CD14-positive monocyte (primary cell): Measurements from ENCODE around the gene GPC2. TPM values are rescaled to one million over a fixed set of nuclear protein-coding genes. Genes with fewer than 3 reads are reported as not detected.

Source experiments
- DNase-seq, 3 donors: peaks; one replicate each; pipeline ENCODE4 v3.0.0-alpha.2; 2011 to 2022
- H2AFZ ChIP-seq: 2 replicates; pipeline ENCODE4 v1.6.0; 2012; ENCODE audit warnings: mild to moderate bottlenecking, low read depth, low read length, inconsistent platforms; ENCODE audit not compliant: insufficient read depth, poor library complexity, severe bottlenecking
- H3K27ac ChIP-seq, 2 donors: 1 replicate in 1 of 2; 2 replicates in 1 of 2; pipeline ENCODE4 v1.5.1; 2012 to 2013; ENCODE audit warnings: low read length in 2 of 2, control low read depth in 1 of 2, inconsistent platforms in 1 of 2, low read depth in 1 of 2, mild to moderate bottlenecking in 1 of 2
- H3K27me3 ChIP-seq, 2 donors: one replicate each; pipeline versions ENCODE4 v1.6.0 to v1.6.1; 2011 to 2013; ENCODE audit warnings: low read length in 2 of 2; ENCODE audit not compliant: control insufficient read depth in 2 of 2, insufficient read depth in 2 of 2
- H3K36me3 ChIP-seq, 2 donors: replicated peaks in 1 of 2; 1 replicate in 1 of 2; 2 replicates in 1 of 2; pipeline versions ENCODE4 v1.5.1 to v1.6.1; 2012 to 2013; ENCODE audit warnings: low read length in 2 of 2, control low read depth in 1 of 2, inconsistent platforms in 1 of 2, mild to moderate bottlenecking in 1 of 2; ENCODE audit not compliant: insufficient read depth in 2 of 2, control insufficient read depth in 1 of 2
- H3K4me1 ChIP-seq, 2 donors: 1 replicate in 1 of 2; 2 replicates in 1 of 2; pipeline versions ENCODE4 v1.5.1 to v1.6.1; 2012 to 2013; ENCODE audit warnings: low read length in 2 of 2, control low read depth in 1 of 2, inconsistent platforms in 1 of 2, mild to moderate bottlenecking in 1 of 2, moderate library complexity in 1 of 2; ENCODE audit not compliant: insufficient read depth in 2 of 2, control insufficient read depth in 1 of 2
- H3K4me2 ChIP-seq: replicated peaks from 2 replicates; pipeline ENCODE3; 2012; ENCODE audit warnings: low read length, moderate library complexity, mild to moderate bottlenecking; ENCODE audit not compliant: poor library complexity, severe bottlenecking; ENCODE audit errors: extremely low read depth
- H3K4me3 ChIP-seq, 3 experiments: fragments of 200-600 bp in 1 of 3; sonication (generic) in 1 of 3; replicated peaks in 1 of 3; 1 replicate in 2 of 3; 2 replicates in 1 of 3; pipeline ENCODE4 v1.5.1; 2011 to 2013; ENCODE audit warnings: low read length in 3 of 3, mild to moderate bottlenecking in 3 of 3, control low read depth in 2 of 3, low read depth in 2 of 3, inconsistent platforms in 1 of 3, moderate library complexity in 1 of 3
- H3K79me2 ChIP-seq: 2 replicates; pipeline ENCODE4 v1.6.0; 2012; ENCODE audit warnings: mild to moderate bottlenecking, control low read depth, inconsistent platforms, low read length, moderate library complexity; ENCODE audit not compliant: insufficient read depth
- H3K9ac ChIP-seq: 2 replicates; pipeline ENCODE4 v1.6.0; 2017; ENCODE audit warnings: low read length, mild to moderate bottlenecking; ENCODE audit not compliant: insufficient read depth, poor library complexity, severe bottlenecking
- H3K9me3 ChIP-seq, 2 donors: replicated peaks in 1 of 2; 1 replicate in 1 of 2; 2 replicates in 1 of 2; pipeline versions ENCODE4 v1.5.1 to v1.6.1; 2012 to 2013; ENCODE audit warnings: low read length in 2 of 2, control low read depth in 1 of 2; ENCODE audit not compliant: control insufficient read depth in 1 of 2, insufficient read depth in 1 of 2
- H4K20me1 ChIP-seq: 2 replicates; pipeline ENCODE4 v1.6.0; 2012; ENCODE audit warnings: mild to moderate bottlenecking, low read length, control low read depth, moderate library complexity; ENCODE audit not compliant: insufficient read depth
- H3K27ac Mint-ChIP-seq, 7 donors: one replicate each; pipeline ENCODE4 v1.8.0; 2020; ENCODE audit warnings: mild to moderate bottlenecking in 7 of 7, mixed read lengths in 7 of 7, moderate library complexity in 6 of 7, inconsistent platforms in 2 of 7
- H3K27me3 Mint-ChIP-seq, 3 donors: one replicate each; pipeline ENCODE4 v1.8.0; 2021 to 2022; ENCODE audit warnings: low read depth in 3 of 3, mild to moderate bottlenecking in 3 of 3, mixed read lengths in 3 of 3, moderate library complexity in 3 of 3, inconsistent platforms in 1 of 3
- H3K36me3 Mint-ChIP-seq, 2 donors: one replicate each; pipeline ENCODE4 v1.8.0; 2020; ENCODE audit warnings: mixed read lengths in 2 of 2, inconsistent platforms in 1 of 2, mild to moderate bottlenecking in 1 of 2
- H3K4me1 Mint-ChIP-seq: one replicate; pipeline ENCODE4 v1.8.0; 2020; ENCODE audit warnings: mild to moderate bottlenecking, mixed read lengths
- H3K4me3 Mint-ChIP-seq, 2 donors: one replicate each; pipeline ENCODE4 v1.8.0; 2020; ENCODE audit warnings: mild to moderate bottlenecking in 2 of 2, mixed read lengths in 2 of 2, moderate library complexity in 1 of 2
- H3K9me3 Mint-ChIP-seq, 7 donors: one replicate each; pipeline ENCODE4 v1.8.0; 2020 to 2022; ENCODE audit warnings: mixed read lengths in 7 of 7, mild to moderate bottlenecking in 6 of 7, moderate library complexity in 6 of 7, inconsistent platforms in 2 of 7
- whole genome bisulfite sequencing: methylation state at CpG from one replicate; pipeline ENCODE4 v1.1.5; 2013; ENCODE audit warnings: missing lambda C conversion rate; ENCODE audit not compliant: insufficient coverage; 5-methylcytosine and 5-hydroxymethylcytosine counted together
- intact Hi-C, 2 donors: fragments of 100-400 bp; cut with micrococcal nuclease; formaldehyde crosslinking; loops; one replicate each; pipeline versions ENCODE4 v1.15.0 to v1.15.1; 2023
- polyA plus RNA-seq, 3 donors: library from polyadenylated mRNA; depleted of rRNA in 1 of 3; unstranded in 2 of 3; stranded (reverse) in 1 of 3; fragments of 300-500 nt in 2 of 3; fragments of >200 nt in 1 of 3; fragmentation: Illumina TruSeq in 2 of 3; gene quantifications; 1 replicate in 2 of 3; 2 replicates in 1 of 3; pipeline ENCODE4 v1.2.3, GENCODE V29; 2012 to 2021
- TF ChIP-seq, protein P1 (sequence below): fragments of 200-600 bp; IDR thresholded peaks from one replicate; pipeline ENCODE4 v1.8.0; 2022; ENCODE audit warnings: antibody characterized with exemption, mild to moderate bottlenecking

GPC2 gene
- polyA plus RNA-seq, 3 donors = 0.91 TPM; not detected in 2

DNA sequence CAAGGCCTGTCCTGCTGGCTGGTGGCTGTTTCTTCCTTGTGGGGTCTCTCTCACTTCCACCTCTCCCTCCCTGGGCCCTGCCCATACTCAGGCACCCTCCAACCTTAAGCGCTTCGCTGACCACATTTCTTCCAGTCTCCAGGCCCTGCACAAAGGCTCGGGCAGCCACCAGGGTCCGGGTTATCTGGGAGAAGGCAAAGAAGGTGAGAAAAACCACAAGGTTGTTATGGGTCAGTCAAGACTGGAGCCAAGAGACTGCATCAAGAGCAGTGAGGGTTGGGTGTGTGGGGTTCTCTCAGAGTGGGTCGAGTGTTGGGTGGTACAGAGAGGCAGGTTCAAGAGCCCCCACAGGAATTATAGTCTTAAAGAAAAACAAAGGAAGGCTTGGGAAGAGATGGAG is 2.6 kb downstream of the GPC2 start:
- Mint-ChIP-seq H3K36me3 (peaks cover 4 to 14% of the 10 kb centered on the region in 2 donors), H3K27me3 (peaks cover 32 to 54% (median 44%) of the 10 kb centered on the region in 3 donors), H3K4me1 (peaks cover 23% of the 10 kb centered on the region), H3K27ac (no peak overlapping the region), H3K4me3 (no peak overlapping the region), H3K9me3 (peaks cover 0 to 19% (median 11%) of the 10 kb centered on the region in 7 donors)
- intact Hi-C loops = no loop called here
- 90% methylated on average over 1 of the region's 5 CpGs for WGBS
- peaks cover 20 to 35% of the 10 kb centered on the region in 2 donors for H3K27me3 ChIP-seq
- no peaks in the 10 kb centered on the region for H3K79me2 ChIP-seq
- no peak for DNase-seq
- TF ChIP-seq, protein P1, sequence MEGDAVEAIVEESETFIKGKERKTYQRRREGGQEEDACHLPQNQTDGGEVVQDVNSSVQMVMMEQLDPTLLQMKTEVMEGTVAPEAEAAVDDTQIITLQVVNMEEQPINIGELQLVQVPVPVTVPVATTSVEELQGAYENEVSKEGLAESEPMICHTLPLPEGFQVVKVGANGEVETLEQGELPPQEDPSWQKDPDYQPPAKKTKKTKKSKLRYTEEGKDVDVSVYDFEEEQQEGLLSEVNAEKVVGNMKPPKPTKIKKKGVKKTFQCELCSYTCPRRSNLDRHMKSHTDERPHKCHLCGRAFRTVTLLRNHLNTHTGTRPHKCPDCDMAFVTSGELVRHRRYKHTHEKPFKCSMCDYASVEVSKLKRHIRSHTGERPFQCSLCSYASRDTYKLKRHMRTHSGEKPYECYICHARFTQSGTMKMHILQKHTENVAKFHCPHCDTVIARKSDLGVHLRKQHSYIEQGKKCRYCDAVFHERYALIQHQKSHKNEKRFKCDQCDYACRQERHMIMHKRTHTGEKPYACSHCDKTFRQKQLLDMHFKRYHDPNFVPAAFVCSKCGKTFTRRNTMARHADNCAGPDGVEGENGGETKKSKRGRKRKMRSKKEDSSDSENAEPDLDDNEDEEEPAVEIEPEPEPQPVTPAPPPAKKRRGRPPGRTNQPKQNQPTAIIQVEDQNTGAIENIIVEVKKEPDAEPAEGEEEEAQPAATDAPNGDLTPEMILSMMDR = no peak
- no peak overlapping the region for H3K9ac ChIP-seq
- H3K27ac ChIP-seq = no peak overlapping the region
- no peak overlapping the region for H3K4me3 ChIP-seq
- peaks cover 5 to 6% of the 10 kb centered on the region in 2 donors for H3K9me3 ChIP-seq
- no peaks in the 10 kb centered on the region for H4K20me1 ChIP-seq
- no peaks in the 10 kb centered on the region for H3K36me3 ChIP-seq
- no peak overlapping the region for H3K4me2 ChIP-seq
- peaks cover 22 to 31% of the 10 kb centered on the region in 2 donors for H3K4me1 ChIP-seq
- no peak overlapping the region for H2AFZ ChIP-seq

DNA sequence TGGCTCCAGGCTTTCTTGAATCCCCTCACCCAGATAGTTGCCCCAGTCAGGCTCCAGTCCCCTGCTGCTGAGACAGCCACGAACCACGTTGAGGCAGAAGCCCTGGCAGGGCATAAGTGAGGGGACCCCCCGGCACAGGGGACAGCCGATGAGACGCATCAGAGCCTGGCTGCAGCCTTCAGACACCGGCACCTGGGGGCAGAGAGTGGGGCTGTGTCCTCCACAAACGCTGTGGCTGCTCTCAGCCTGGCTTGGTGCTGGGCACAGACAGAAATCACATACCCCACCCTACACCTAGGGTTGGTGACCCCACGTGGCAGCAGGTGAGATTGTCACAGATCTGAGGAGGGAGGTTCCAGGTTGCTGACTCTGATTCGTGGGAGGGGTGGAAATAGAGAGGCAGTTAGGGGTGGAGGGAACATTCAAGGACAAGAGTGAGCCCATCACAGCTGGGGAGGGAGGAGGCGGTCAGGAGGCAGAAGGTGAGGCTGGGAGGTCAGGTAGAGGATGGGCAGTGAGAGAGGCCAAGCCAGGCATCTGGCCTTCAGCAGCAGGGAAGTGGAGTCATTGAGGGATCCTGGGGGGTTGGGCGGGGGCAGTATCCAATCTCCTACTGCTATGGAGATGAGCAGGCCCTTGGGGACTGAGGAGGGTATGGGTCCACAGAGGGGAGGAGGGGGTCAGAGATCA is 3.2 kb downstream of the GPC2 start:
- no peak for DNase-seq
- no peak overlapping the region for H3K27ac ChIP-seq
- H3K9ac ChIP-seq = no peak overlapping the region
- TF ChIP-seq, protein P1 = no peak
- no peaks in the 10 kb centered on the region for H3K36me3 ChIP-seq
- no peak overlapping the region for H3K4me3 ChIP-seq
- H3K9me3 ChIP-seq = peaks cover 5 to 6% of the 10 kb centered on the region in 2 donors
- H3K27me3 Mint-ChIP-seq = peaks cover 39 to 58% (median 47%) of the 10 kb centered on the region in 3 donors
- peaks cover 28% of the 10 kb centered on the region for H3K4me1 Mint-ChIP-seq
- no peak overlapping the region for H3K4me2 ChIP-seq
- H3K36me3 Mint-ChIP-seq = peaks cover 4 to 14% of the 10 kb centered on the region in 2 donors
- H3K9me3 Mint-ChIP-seq = peaks cover 0 to 18% (median 12%) of the 10 kb centered on the region in 7 donors
- no peaks in the 10 kb centered on the region for H3K79me2 ChIP-seq
- intact Hi-C loops = no loop called here
- H4K20me1 ChIP-seq = no peaks in the 10 kb centered on the region
- WGBS = 86% methylated on average over 8 of the region's 11 CpGs
- peaks cover 20 to 39% of the 10 kb centered on the region in 2 donors for H3K27me3 ChIP-seq
- H2AFZ ChIP-seq = no peak overlapping the region
- H3K27ac Mint-ChIP-seq = no peak overlapping the region
- no peak overlapping the region for H3K4me3 Mint-ChIP-seq
- peaks cover 27 to 37% of the 10 kb centered on the region in 2 donors for H3K4me1 ChIP-seq
